Measurements from ENCODE around the gene AKAP1. TPM values are rescaled to one million over a fixed set of nuclear protein-coding genes. Genes with fewer than 3 reads are reported as not detected.

The AKAP1 gene
- total and polyA plus RNA-seq, 2 of the 8 experiments (the other 6 are each of a cell fraction or from before 2014, with no cell fraction given): 120 to 156 TPM

GRCh38 chr17:57075193-57075592 is 9.9 kb upstream of the AKAP1 start (continued):
- no peak for TF ChIP-seq YY1 (IDR thresholded peaks at IDR 0.05; ENCODE audit: low read depth, low read length)
- TF ChIP-seq CHD2 (IDR thresholded peaks at IDR 0.05; ENCODE audit: low read length): no peak
- no peak for TF ChIP-seq ASH2L (IDR thresholded peaks at IDR 0.05; ENCODE audit: low read length)
- no peak for TF ChIP-seq RAD21 (IDR thresholded peaks at IDR 0.05 in 1 of 2, conservative IDR thresholded peaks at IDR 0.05 in 1 of 2; ENCODE audit: low read depth in 2 of 2, low read length in 2 of 2)
- no peak for TF ChIP-seq CBX5 (IDR thresholded peaks at IDR 0.05; ENCODE audit: low read depth, low read length)

Data from H1 (cell line).